B cell (primary cell): ENCODE measurements around the gene C3orf22. TPM values are rescaled to one million over a fixed set of nuclear protein-coding genes. Genes with fewer than 3 reads are reported as not detected.
"Not testable (repeated sequence)": the region's sequence is repeated elsewhere in the genome, so short reads cannot be mapped to it uniquely, and the experiment has no call there.

Experiments used
- ATAC-seq: fragments of 200-7000 bp; cut with Tn5 transposase; one replicate; pipeline ENCODE4 v1.10.0; 2021; ENCODE audit warnings: low read depth, mild to moderate bottlenecking, moderate number of reproducible peaks, moderate library complexity
- CTCF ChIA-PET: fragments of 350-600 bp; sonication (Branson Sonifier 250); formaldehyde crosslinking; loops from one replicate; lab custom pipeline; 2021; ENCODE audit warnings: antibody characterized with exemption, inconsistent platforms; lab: Charles Lee
- POLR2A ChIA-PET: fragments of 350-600 bp; sonication (Branson Sonifier 250); formaldehyde crosslinking; loops from one replicate; lab custom pipeline; 2021; ENCODE audit warnings: antibody characterized with exemption; lab: Charles Lee
- DNase-seq: peaks from one replicate; pipeline ENCODE4 v3.0.0; 2013
- H2AFZ ChIP-seq: 2 replicates; pipeline ENCODE4 v1.6.1; 2012; ENCODE audit warnings: mild to moderate bottlenecking, low read depth, low read length; ENCODE audit not compliant: insufficient read depth, poor library complexity, severe bottlenecking
- H3K27ac ChIP-seq, 2 donors: 1 replicate in 1 of 2; 2 replicates in 1 of 2; pipeline ENCODE4 v1.5.1; 2012 to 2013; ENCODE audit warnings: low read length in 2 of 2, mild to moderate bottlenecking in 2 of 2, moderate library complexity in 1 of 2
- H3K27me3 ChIP-seq, 4 experiments: fragments of 200-600 bp in 1 of 4; sonication (generic) in 1 of 4; replicated peaks in 1 of 4; 1 replicate in 2 of 4; 2 replicates in 2 of 4; pipeline versions ENCODE4 v1.6.1 to v1.7.0; 2013 to 2016; ENCODE audit warnings: low read length in 3 of 4, mild to moderate bottlenecking in 2 of 4, mixed read lengths in 1 of 4, moderate library complexity in 1 of 4; ENCODE audit not compliant: insufficient read depth in 4 of 4, control insufficient read depth in 3 of 4; ENCODE audit errors: control extremely low read depth in 1 of 4
- H3K36me3 ChIP-seq, 2 experiments: replicated peaks in 1 of 2; 1 replicate in 1 of 2; 2 replicates in 1 of 2; pipeline versions ENCODE4 v1.6.1 to v1.7.1; 2013; ENCODE audit warnings: low read length in 1 of 2; ENCODE audit not compliant: insufficient read depth in 2 of 2, control insufficient read depth in 1 of 2; ENCODE audit errors: control extremely low read depth in 1 of 2, extremely low read depth in 1 of 2
- H3K4me1 ChIP-seq, 2 donors: fragments of 200-600 bp in 1 of 2; sonication (generic) in 1 of 2; 1 replicate in 1 of 2; 2 replicates in 1 of 2; pipeline versions ENCODE4 v1.5.1 to v1.6.1; 2013 to 2017; ENCODE audit warnings: low read length in 2 of 2; ENCODE audit not compliant: control insufficient read depth in 2 of 2, insufficient read depth in 2 of 2
- H3K4me2 ChIP-seq: replicated peaks from 2 replicates; pipeline ENCODE3; 2012; ENCODE audit warnings: mild to moderate bottlenecking, low read depth, low read length; ENCODE audit not compliant: poor library complexity, severe bottlenecking
- H3K4me3 ChIP-seq, 5 experiments: fragments of 200-600 bp in 1 of 5; sonication (generic) in 1 of 5; 1 replicate in 3 of 5; 2 replicates in 2 of 5; pipeline versions ENCODE4 v1.5.1 to v1.7.0; 2011 to 2016; ENCODE audit warnings: low read length in 4 of 5, mild to moderate bottlenecking in 4 of 5, low read depth in 2 of 5, control low read depth in 1 of 5, moderate library complexity in 1 of 5; ENCODE audit not compliant: insufficient read depth in 1 of 5; ENCODE audit errors: control extremely low read depth in 1 of 5, extremely low read depth in 1 of 5
- H3K79me2 ChIP-seq: fragments of 200-600 bp; sonication (generic); one replicate; pipeline ENCODE4 v1.6.0; 2016; ENCODE audit warnings: low read length; ENCODE audit not compliant: control insufficient read depth, insufficient read depth
- H3K9ac ChIP-seq: fragments of 200-600 bp; sonication (generic); 2 replicates; pipeline ENCODE4 v1.6.1; 2017; ENCODE audit warnings: mild to moderate bottlenecking, low read length, moderate library complexity
- H3K9me3 ChIP-seq, 3 donors: one replicate each; pipeline versions ENCODE4 v1.6.1 to v1.7.1; 2013; ENCODE audit warnings: low read length in 2 of 3; ENCODE audit not compliant: control insufficient read depth in 2 of 3, insufficient read depth in 1 of 3; ENCODE audit errors: control extremely low read depth in 1 of 3
- H4K20me1 ChIP-seq: 2 replicates; pipeline ENCODE4 v1.6.0; 2012; ENCODE audit warnings: mild to moderate bottlenecking, low read length; ENCODE audit not compliant: insufficient read depth, control insufficient read depth, poor library complexity, severe bottlenecking
- H3K27ac Mint-ChIP-seq: one replicate; pipeline ENCODE4 v1.8.0; 2021; ENCODE audit warnings: mixed read lengths
- H3K27me3 Mint-ChIP-seq: one replicate; pipeline ENCODE4 v1.8.0; 2021; ENCODE audit warnings: mixed read lengths
- H3K4me1 Mint-ChIP-seq: one replicate; pipeline ENCODE4 v1.8.0; 2021; ENCODE audit warnings: mixed read lengths
- H3K4me3 Mint-ChIP-seq: one replicate; pipeline ENCODE4 v1.8.0; 2021; ENCODE audit warnings: mixed read lengths
- H3K9me3 Mint-ChIP-seq: one replicate; pipeline ENCODE4 v1.8.0; 2022; ENCODE audit warnings: mixed read lengths; ENCODE audit not compliant: insufficient read depth
- EZH2 ChIP-seq: IDR thresholded peaks from 2 replicates; pipeline ENCODE4 v1.6.1; 2012; ENCODE audit warnings: borderline replicate concordance, low read depth, mild to moderate bottlenecking, moderate library complexity, low read length; ENCODE audit not compliant: insufficient read depth, poor library complexity, severe bottlenecking
- WGBS: methylation state at CpG from one replicate; pipeline ENCODE4 v1.1.5; 2013; ENCODE audit warnings: missing lambda C conversion rate; ENCODE audit not compliant: insufficient coverage; 5-methylcytosine and 5-hydroxymethylcytosine counted together
- intact Hi-C: fragments of 100-400 bp; cut with micrococcal nuclease; formaldehyde crosslinking; loops from one replicate; pipeline ENCODE4 v1.10.0; 2022
- polyA plus RNA-seq: library from polyadenylated mRNA; depleted of rRNA; stranded (reverse); fragments of >200 nt; gene quantifications from 2 replicates; pipeline ENCODE4 v1.2.3, GENCODE V29; 2012
- total RNA-seq, 2 donors: library from RNA; stranded (reverse); fragments of 120-200 nt in 1 of 2; gene quantifications; 1 replicate in 1 of 2; 2 replicates in 1 of 2; pipeline versions ENCODE4 v1.2.3 to v1.2.4, GENCODE V29; 2013 to 2022
- TF ChIP-seq, protein P1 (sequence below): fragments of 200-600 bp; IDR thresholded peaks from one replicate; pipeline ENCODE4 v1.8.0; 2022; ENCODE audit warnings: antibody characterized with exemption, mild to moderate bottlenecking

C3orf22 gene
- total and polyA plus RNA-seq, 2 donors (not counting 1 experiment from before 2014, with no cell fraction given), result not detected

DNA sequence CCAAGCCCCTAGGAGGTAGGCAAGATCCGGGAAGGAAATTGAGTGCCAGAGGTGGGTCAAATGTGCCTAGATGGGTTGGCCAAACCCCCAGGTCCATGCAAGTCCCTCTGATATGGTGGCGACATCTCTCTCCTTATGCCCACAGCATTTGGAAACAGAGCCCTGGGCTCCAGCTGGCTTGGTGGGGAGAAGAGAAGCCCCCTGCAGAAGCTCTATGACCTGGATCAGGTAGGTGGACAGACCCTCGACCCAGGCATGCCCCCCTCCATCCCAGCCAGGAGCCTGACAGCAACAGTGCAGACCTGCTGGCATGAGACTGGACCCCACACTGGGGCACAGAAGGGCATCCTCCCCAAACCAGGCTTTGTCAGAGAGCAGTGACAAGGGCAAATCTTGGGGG lies 22.6 kb downstream of the C3orf22 start:
- CTCF ChIA-PET, result no interaction called here
- Mint-ChIP-seq H3K4me1 (no peaks in the 10 kb centered on the region), H3K9me3 (no peaks in the 10 kb centered on the region), H3K27ac (no peak overlapping the region), H3K4me3 (no peak overlapping the region), H3K27me3 (peaks cover 11% of the 10 kb centered on the region)
- TF ChIP-seq, protein P1, sequence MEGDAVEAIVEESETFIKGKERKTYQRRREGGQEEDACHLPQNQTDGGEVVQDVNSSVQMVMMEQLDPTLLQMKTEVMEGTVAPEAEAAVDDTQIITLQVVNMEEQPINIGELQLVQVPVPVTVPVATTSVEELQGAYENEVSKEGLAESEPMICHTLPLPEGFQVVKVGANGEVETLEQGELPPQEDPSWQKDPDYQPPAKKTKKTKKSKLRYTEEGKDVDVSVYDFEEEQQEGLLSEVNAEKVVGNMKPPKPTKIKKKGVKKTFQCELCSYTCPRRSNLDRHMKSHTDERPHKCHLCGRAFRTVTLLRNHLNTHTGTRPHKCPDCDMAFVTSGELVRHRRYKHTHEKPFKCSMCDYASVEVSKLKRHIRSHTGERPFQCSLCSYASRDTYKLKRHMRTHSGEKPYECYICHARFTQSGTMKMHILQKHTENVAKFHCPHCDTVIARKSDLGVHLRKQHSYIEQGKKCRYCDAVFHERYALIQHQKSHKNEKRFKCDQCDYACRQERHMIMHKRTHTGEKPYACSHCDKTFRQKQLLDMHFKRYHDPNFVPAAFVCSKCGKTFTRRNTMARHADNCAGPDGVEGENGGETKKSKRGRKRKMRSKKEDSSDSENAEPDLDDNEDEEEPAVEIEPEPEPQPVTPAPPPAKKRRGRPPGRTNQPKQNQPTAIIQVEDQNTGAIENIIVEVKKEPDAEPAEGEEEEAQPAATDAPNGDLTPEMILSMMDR, result no peak
- no peak for TF ChIP-seq EZH2
- intact Hi-C loops, result no loop called here
- POLR2A ChIA-PET, result no interaction called here
- WGBS, result no CpG with 5 or more reads among the region's 3 CpGs
- Histone ChIP-seq H3K4me2 (no peak overlapping the region), H3K9ac (no peak overlapping the region), H3K4me3 (no peak overlapping the region), H3K27me3 (peaks cover 0 to 4% (median 0%) of the 10 kb centered on the region in 4 experiments), H3K27ac (no peak overlapping the region), H3K36me3 (no peaks in the 10 kb centered on the region), H3K9me3 (peaks cover 0 to 2% (median 0%) of the 10 kb centered on the region in 3 donors), H3K4me1 (peaks cover 0 to 5% of the 10 kb centered on the region in 2 donors), H3K79me2 (no peaks in the 10 kb centered on the region), H4K20me1 (no peaks in the 10 kb centered on the region), H2AFZ (no peak overlapping the region)
- DNase-seq (no peak), ATAC-seq (no peak)

DNA sequence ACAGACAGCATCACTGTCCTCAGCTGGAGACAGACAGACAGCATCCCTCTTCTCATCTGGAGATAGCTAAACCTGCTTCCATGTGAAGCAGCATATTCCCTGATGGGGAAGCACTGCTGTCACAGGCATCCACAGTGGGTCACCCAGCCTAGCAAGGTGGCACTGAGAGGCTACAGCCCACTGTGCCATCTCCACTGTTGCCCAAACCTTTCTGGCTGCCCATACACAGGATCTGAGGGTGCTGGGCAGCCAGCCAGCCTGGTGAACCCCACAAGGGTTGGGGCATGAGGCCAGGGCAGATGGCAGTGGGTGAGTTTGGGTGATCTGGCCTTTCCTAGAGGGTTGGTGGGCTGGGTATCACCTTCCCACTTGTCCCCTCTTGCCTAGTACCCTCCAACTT lies 23.1 kb downstream of the C3orf22 start:
- no peaks in the 10 kb centered on the region for H3K36me3 ChIP-seq
- H3K27me3 ChIP-seq, result peaks cover 0 to 6% (median 0%) of the 10 kb centered on the region in 4 experiments
- H3K27ac ChIP-seq, result no peak overlapping the region
- Mint-ChIP-seq H3K4me1 (no peaks in the 10 kb centered on the region), H3K27me3 (peaks cover 8% of the 10 kb centered on the region), H3K27ac (no peak overlapping the region), H3K4me3 (no peak overlapping the region), H3K9me3 (no peaks in the 10 kb centered on the region)
- TF ChIP-seq EZH2, result no peak
- TF ChIP-seq, protein P1, result no peak
- no peaks in the 10 kb centered on the region for H4K20me1 ChIP-seq
- intact Hi-C loops, result no loop called here
- H3K9ac ChIP-seq, result no peak overlapping the region
- no peak for ATAC-seq
- ChIA-PET POLR2A (no interaction called here), CTCF (no interaction called here)
- no peak overlapping the region for H3K4me2 ChIP-seq
- peaks cover 0 to under 1% of the 10 kb centered on the region in 2 donors for H3K4me1 ChIP-seq
- H3K4me3 ChIP-seq, result no peak overlapping the region
- H3K79me2 ChIP-seq, result no peaks in the 10 kb centered on the region
- H2AFZ ChIP-seq, result no peak overlapping the region
- no peak for DNase-seq
- no peaks in the 10 kb centered on the region for H3K9me3 ChIP-seq

DNA sequence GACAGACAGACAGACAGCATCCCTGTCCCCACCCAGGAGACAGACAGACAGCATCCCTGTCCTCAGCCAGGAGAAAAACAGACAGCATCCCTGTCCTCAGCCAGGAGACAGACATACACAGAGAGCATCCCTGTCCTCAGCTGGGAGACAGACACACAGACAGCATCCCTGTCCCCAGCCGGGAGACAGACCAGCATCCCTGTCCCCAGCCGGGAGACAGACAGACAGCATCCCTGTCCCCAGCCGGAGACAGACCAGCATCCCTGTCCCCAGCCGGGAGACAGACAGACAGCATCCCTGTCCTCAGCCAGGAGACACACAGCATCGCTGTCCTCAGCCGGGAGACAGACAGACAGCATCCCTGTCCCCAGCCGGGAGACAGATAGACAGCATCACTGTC lies 24.0 kb downstream of the C3orf22 start:
- H3K4me3 ChIP-seq, CTCF ChIA-PET, H3K27ac ChIP-seq, H3K27ac Mint-ChIP-seq, H3K4me1 ChIP-seq, H3K36me3 ChIP-seq, H3K27me3 Mint-ChIP-seq, H3K79me2 ChIP-seq, ATAC-seq, H3K9me3 Mint-ChIP-seq, H4K20me1 ChIP-seq, H3K9ac ChIP-seq, H3K9me3 ChIP-seq, H2AFZ ChIP-seq, DNase-seq, H3K27me3 ChIP-seq, H3K4me2 ChIP-seq, H3K4me3 Mint-ChIP-seq, intact Hi-C loops, POLR2A ChIA-PET, H3K4me1 Mint-ChIP-seq: not testable (repeated sequence)
- WGBS, result 95% methylated on average over 7 of the region's 7 CpGs
